ENCODE measurements around the gene USH1G.

DNA sequence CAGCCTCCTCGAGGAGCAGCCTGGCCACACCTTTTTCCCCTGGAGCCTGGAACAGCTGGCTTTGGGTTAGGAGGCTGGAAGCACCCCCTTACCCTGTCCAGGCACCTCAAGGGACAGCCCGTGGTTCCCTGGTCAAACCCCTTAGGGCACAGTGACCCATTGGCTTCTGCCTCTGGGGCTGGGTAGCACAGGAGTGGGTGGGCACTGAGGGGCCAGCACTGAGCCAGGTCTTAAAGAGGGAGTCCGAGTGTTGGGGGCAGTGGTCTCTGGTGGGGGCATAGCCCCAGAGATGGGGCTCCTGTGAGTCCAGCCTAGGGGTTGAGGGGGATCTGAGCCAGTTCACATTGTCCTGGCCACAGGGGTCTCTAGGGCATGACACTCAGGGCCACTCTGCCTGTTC is 28.0 kb upstream of the USH1G start:
- no peak for TF ChIP-seq YY1 (IDR thresholded peaks at IDR 0.05; ENCODE audit: insufficient read depth, insufficient read length)
- no peak for TF ChIP-seq SUZ12 (IDR thresholded peaks at IDR 0.05; ENCODE audit: extremely low read depth, insufficient read depth, insufficient read length)
